HepG2 (cell line): ENCODE results near the gene HIF3A. TPM values are rescaled to one million over a fixed set of nuclear protein-coding genes. Genes with fewer than 3 reads are reported as not detected.

Experiments
- ATF6 ChIP-seq: sonication (generic); formaldehyde crosslinking; conservative IDR thresholded peaks from 2 replicates; pipeline ENCODE4 v1.4.0; 2020; ENCODE audit warnings: missing genetic modification reagents
- CEBPB ChIP-seq: IDR thresholded peaks from 2 replicates; pipeline ENCODE4 v1.6.1; 2011; ENCODE audit warnings: low read depth, low read length, improper control_type of control experiment, borderline replicate concordance
- CREB3 ChIP-seq: sonication (generic); formaldehyde crosslinking; IDR thresholded peaks from 2 replicates; pipeline ENCODE4 v1.5.0; 2020; ENCODE audit warnings: missing genetic modification reagents
- CTCF ChIP-seq: sonication (generic); formaldehyde crosslinking; IDR thresholded peaks from 2 replicates; pipeline ENCODE4 v1.5.0; 2020; ENCODE audit warnings: mild to moderate bottlenecking, missing genetic modification reagents, moderate library complexity
- FOXO1 ChIP-seq: sonication (generic); formaldehyde crosslinking; IDR thresholded peaks from 2 replicates; pipeline ENCODE4 v1.4.0; 2020; ENCODE audit warnings: missing genetic modification reagents
- GATAD2A ChIP-seq: IDR thresholded peaks from 2 replicates; pipeline ENCODE4 v1.6.1; 2016
- MXD4 ChIP-seq: IDR thresholded peaks from 2 replicates; pipeline ENCODE4 v1.6.1; 2016; ENCODE audit warnings: mild to moderate bottlenecking, missing biosample characterization, missing genetic modification reagents
- MYNN ChIP-seq: sonication (generic); formaldehyde crosslinking; IDR thresholded peaks from 2 replicates; pipeline ENCODE4 v1.4.0; 2020; ENCODE audit warnings: mild to moderate bottlenecking, low read depth, missing genetic modification reagents
- NFE2L1 ChIP-seq: sonication (generic); formaldehyde crosslinking; IDR thresholded peaks from 2 replicates; pipeline ENCODE4 v1.4.0; 2020; ENCODE audit warnings: missing genetic modification reagents, mild to moderate bottlenecking, borderline replicate concordance
- NFKB2 ChIP-seq: sonication (generic); formaldehyde crosslinking; IDR thresholded peaks from 2 replicates; pipeline ENCODE4 v1.4.0; 2020; ENCODE audit warnings: missing genetic modification reagents, borderline replicate concordance
- PHF21A ChIP-seq: sonication (generic); formaldehyde crosslinking; IDR thresholded peaks from 2 replicates; pipeline ENCODE4 v1.5.0; 2020; ENCODE audit warnings: mild to moderate bottlenecking, missing genetic modification reagents
- SMAD9 ChIP-seq: sonication (generic); formaldehyde crosslinking; IDR thresholded peaks from 2 replicates; pipeline ENCODE4 v1.5.1; 2020; ENCODE audit warnings: mild to moderate bottlenecking, missing genetic modification reagents
- TCF12 ChIP-seq, 2 experiments: fragments of 450-650 bp in 1 of 2; sonication (generic) in 1 of 2; formaldehyde crosslinking in 1 of 2; IDR thresholded peaks; 2 replicates each; pipeline versions ENCODE4 v1.6.1 to v1.8.0; 2017 to 2022; ENCODE audit warnings: antibody characterized with exemption in 1 of 2, mild to moderate bottlenecking in 1 of 2, missing genetic modification reagents in 1 of 2, moderate library complexity in 1 of 2
- ZNF329 ChIP-seq: sonication (generic); formaldehyde crosslinking; IDR thresholded peaks from 2 replicates; pipeline ENCODE4 v1.9.0; 2021; ENCODE audit warnings: low read depth, mild to moderate bottlenecking, missing genetic modification reagents
- ZNF354B ChIP-seq: sonication (generic); formaldehyde crosslinking; IDR thresholded peaks from 2 replicates; pipeline ENCODE4 v1.8.0; 2022; ENCODE audit warnings: mild to moderate bottlenecking, missing genetic modification reagents
- ZNF503 ChIP-seq: sonication (generic); formaldehyde crosslinking; IDR thresholded peaks from 2 replicates; pipeline ENCODE4 v1.4.0; 2020; ENCODE audit warnings: missing genetic modification reagents
- ZNF607 ChIP-seq: sonication (generic); formaldehyde crosslinking; IDR thresholded peaks from 2 replicates; pipeline ENCODE4 v1.5.1; 2020; ENCODE audit warnings: missing genetic modification reagents, mild to moderate bottlenecking, borderline replicate concordance
- ZNF749 ChIP-seq: sonication (generic); formaldehyde crosslinking; IDR thresholded peaks from 2 replicates; pipeline ENCODE4 v1.8.0; 2022; ENCODE audit warnings: mild to moderate bottlenecking, missing genetic modification reagents, moderate library complexity, borderline replicate concordance
- ZNF775 ChIP-seq: sonication (generic); formaldehyde crosslinking; IDR thresholded peaks from 2 replicates; pipeline ENCODE4 v1.4.0; 2020; ENCODE audit warnings: missing genetic modification reagents, mild to moderate bottlenecking, moderate library complexity, borderline replicate concordance
- polyA plus RNA-seq, 8 experiments: library from polyadenylated mRNA; depleted of rRNA in 3 of 8; stranded (reverse) in 7 of 8; unstranded in 1 of 8; fragments of >200 nt; fragmentation: Illumina TruSeq in 4 of 8; extraction: Trizol in 4 of 8; gene quantifications; 2 replicates each; pipeline versions ENCODE4 v1.2.1 to v1.2.3, GENCODE V29; 2011 to 2016; ENCODE audit warnings: low read depth in 4 of 8, missing spikeins in 1 of 8, mixed read lengths in 1 of 8; ENCODE audit not compliant: insufficient read depth in 1 of 8
- total RNA-seq, 5 experiments: library from RNA; depleted of rRNA; stranded (reverse); fragments of >200 nt; fragmentation: Illumina TruSeq; extraction: Trizol; gene quantifications; 2 replicates each; pipeline ENCODE4 v1.2.3, GENCODE V29; 2016; ENCODE audit warnings: low read depth in 1 of 5
- TF ChIP-seq, protein P1 (sequence below): sonication (generic); formaldehyde crosslinking; IDR thresholded peaks from 2 replicates; pipeline ENCODE4 v1.4.0; 2020; ENCODE audit warnings: mild to moderate bottlenecking, missing genetic modification reagents

HIF3A gene
- total and polyA plus RNA-seq, 2 of the 13 experiments (the other 11 are each of a cell fraction or from before 2014, with no cell fraction given), result 0.09 to 0.22 TPM

DNA sequence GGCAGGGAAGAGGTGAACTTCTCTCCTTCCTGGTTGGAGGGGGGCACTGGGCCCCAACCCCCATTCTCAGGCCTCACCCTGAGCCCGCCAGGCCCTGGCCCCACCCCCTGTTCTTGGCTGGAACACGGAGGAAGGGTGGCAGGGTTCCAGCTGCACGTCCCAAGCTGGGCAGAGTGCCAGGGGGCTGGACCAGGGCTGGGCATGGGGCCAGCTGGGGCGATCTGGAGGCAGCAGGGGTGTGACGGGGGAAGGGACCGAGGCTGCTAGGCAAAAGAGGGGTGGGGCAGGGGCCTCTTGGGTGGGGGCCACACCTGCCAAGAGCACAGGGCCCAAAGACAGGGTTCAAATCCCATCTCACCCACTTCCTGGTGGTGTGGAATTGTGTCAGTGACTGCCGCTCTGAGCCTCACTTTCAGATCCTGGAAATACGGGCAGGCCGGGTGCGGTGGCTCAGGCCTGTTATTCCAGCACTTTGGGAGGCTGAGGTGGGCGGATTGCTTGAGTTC is 2.2 kb downstream of the HIF3A start (continued):
- TF ChIP-seq CREB3 (no peak), FOXO1 (CRISPR knock-in tag) (no peak), SMAD9 (CRISPR knock-in tag) (no peak), CTCF (CRISPR knock-in tag) (no peak), NFKB2 (CRISPR knock-in tag) (no peak), ZNF354B (CRISPR knock-in tag) (no peak), NFE2L1 (no peak), CEBPB (no peak), MXD4 (no peak), MYNN (CRISPR knock-in tag) (no peak), TCF12 (IDR thresholded peaks at IDR 0.05) (no peak), TCF12 (CRISPR knock-in tag; IDR thresholded peaks at IDR 0.05) (no peak), ZNF329 (CRISPR knock-in tag) (no peak), ZNF749 (no peak), GATAD2A (CRISPR knock-in tag) (peak; percentile 53; the same call in 1 of the 2 replicates), ZNF503 (CRISPR knock-in tag) (no peak), ZNF607 (CRISPR knock-in tag) (no peak), ATF6 (no peak), PHF21A (CRISPR knock-in tag) (peak; percentile 60; the same call in 1 of the 2 replicates), ZNF775 (no peak)
- TF ChIP-seq, protein P1, sequence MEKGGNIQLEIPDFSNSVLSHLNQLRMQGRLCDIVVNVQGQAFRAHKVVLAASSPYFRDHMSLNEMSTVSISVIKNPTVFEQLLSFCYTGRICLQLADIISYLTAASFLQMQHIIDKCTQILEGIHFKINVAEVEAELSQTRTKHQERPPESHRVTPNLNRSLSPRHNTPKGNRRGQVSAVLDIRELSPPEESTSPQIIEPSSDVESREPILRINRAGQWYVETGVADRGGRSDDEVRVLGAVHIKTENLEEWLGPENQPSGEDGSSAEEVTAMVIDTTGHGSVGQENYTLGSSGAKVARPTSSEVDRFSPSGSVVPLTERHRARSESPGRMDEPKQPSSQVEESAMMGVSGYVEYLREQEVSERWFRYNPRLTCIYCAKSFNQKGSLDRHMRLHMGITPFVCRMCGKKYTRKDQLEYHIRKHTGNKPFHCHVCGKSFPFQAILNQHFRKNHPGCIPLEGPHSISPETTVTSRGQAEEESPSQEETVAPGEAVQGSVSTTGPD (CRISPR knock-in tag), result no peak
